GM11168 (cell line): ENCODE data around the gene CXCL11.
"Not testable (repeated sequence)": the region's sequence is repeated elsewhere in the genome, so short reads cannot be mapped to it uniquely, and the experiment has no call there.

Experiments used
- in situ Hi-C: fragments of 300-500 bp; cut with MboI; formaldehyde crosslinking; loops from one replicate; pipeline ENCODE4 v1.12.0; 2022; ENCODE audit warnings: low sequenced_read_pairs; ENCODE audit not compliant: unreplicated experiment

Gene CXCL11

GRCh38 chr4:76035799-76036380 is at the start of gene CXCL11:
TSS of gene CXCL11 (minus strand) at chr4:76036070. CDS start at chr4:76035987, 83 bp downstream.
- in situ Hi-C loops: no loop called here

DNA sequence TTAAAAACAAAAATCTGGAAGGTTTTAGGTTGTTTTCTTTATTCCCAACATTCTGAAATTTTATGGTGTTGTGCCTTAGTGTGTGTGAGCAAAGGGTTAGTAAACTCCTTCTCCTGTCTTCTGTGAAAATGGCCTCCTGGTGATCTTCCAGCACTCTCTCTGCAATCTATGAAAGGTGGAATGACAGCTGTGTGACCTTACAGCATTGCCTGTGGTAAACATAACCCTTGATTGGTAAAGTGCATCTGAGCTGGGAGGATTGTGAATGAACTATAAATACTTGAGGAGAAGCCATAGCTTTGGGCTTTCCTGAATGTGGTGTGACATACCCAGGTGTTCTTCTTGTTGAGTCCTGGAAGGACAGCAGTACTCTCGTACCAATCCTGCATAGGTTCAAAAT is 48.7 kb upstream of the CXCL11 start:
- in situ Hi-C loops: no loop called here

DNA sequence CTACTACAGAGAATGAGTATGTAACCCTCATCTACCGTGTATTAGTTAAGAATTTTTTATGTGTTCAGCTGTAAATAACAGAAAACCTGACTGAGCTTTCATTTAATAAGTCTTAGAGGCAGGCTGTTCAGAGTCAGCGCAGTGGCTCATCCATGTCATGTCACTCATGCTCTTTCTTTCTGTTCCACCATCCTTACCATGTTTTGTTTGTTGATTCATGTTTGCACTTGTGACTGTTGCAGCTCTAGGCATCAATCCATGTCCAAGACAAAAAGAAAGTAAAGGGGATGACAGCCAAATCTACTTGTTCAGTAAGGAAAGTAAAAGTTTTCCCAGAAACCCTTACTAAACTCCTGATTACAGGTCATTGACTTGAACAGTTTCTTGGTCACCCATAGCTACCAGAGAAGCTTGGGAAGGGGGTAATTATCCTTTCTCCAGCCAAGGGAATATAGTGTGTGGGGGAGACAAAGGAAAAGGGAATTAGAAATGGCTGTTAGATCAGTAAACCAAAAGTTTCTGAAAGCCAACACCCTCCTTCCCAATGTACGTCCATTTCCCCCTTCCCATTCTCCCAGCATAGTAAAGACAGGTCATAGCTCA is 47.6 kb upstream of the CXCL11 start:
- in situ Hi-C loops: no loop called here

DNA sequence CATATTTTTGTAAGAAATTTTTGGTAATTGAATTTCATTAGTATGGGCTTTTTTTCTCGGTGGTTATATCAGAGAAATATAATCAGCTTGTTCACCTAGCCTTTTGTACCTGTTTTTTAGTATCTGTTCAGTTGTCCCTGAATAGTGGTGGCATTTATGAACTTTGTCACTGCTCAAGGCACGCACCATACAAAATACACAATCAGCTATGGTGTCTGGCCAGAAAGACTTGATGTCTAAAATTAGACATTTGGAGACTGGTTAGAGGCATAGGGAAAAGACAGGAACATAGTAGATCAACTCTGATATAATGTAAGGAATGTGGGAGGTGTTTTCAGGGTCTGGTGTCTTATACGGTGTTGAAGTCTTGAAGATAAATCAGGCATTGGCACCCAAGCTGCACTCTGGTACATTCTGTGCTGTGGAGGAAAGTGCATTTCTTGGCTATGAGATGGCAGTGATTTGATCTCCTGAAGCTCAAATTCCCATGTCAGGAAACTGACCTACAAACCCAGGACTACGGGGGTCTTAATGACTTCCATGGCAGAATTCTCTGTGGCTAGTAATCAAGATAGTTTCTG is 42.3 kb upstream of the CXCL11 start:
- in situ Hi-C loops: no loop called here

GRCh38 chr4:76074993-76075600 is 39.2 kb upstream of the CXCL11 start:
- in situ Hi-C loops: no loop called here

- in situ Hi-C loops: no loop called here
Measured at GRCh38 chr4:76074468-76074867, 38.6 kb upstream of the CXCL11 start, which contains the start of gene ART3. TSS of gene ART3 (plus strand) at chr4:76074709. CDS start at chr4:76075890, 1,181 bp downstream.

- in situ Hi-C loops: no loop called here
Measured at GRCh38 chr4:76072760-76073159, 36.9 kb upstream of the CXCL11 start.

DNA sequence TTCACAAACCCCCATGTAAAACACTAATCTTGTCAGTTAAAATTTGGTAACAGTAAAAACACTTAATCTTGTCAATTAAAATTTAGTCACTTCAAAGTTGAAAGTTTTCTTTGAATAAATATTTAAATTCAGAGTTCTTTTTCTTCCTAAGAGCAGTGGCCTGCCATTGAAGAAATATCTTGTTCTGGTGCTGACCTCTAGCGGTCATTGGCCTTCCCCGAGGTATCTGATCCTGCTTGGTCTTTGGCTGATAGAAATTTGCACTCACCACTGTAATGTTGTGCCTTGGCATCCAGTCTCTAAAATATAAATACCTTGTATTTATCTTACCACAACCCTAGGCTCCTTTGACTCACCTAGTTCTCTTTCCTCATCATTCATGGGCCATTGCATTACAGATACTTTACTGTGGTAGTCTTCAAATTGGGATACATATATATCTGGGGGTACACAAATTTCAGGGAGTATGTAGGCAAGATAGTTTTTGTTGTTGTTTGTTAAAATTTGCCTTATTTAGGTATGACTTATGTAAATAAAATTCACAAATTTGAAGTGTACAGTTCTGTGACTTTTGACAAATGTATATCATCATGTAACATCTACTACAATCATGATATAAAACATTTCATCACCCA is 31.9 kb upstream of the CXCL11 start:
- in situ Hi-C loops: loop anchor here (5.0 to 10.0 kb wide), 2 partner anchors 75 to 163 kb away; partner anchors contain the start of genes PPEF2 and SDAD1

DNA sequence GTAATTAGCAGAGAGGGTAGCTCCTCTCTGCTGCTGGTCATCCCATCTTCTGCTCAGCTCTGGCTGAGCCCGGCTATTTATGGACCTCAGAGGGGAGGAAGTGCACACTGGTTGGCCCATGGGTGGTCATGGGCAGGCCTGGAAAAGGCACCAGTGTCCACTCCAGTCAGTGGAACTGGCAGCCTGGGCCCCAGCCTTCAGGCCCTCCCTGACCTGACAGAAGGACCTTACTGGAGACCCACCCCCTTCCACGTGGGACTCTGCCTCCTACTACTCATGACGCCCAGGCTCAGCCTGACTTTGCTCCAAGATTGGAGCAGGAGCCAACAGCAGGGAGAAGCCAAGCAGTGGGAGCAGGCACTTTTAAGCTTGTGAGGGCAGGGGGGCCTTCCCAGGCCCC is 30.7 kb upstream of the CXCL11 start:
- in situ Hi-C loops: loop anchor here (5.0 to 10.0 kb wide), 2 partner anchors 74 to 162 kb away; partner anchors contain the start of genes PPEF2 and SDAD1

DNA sequence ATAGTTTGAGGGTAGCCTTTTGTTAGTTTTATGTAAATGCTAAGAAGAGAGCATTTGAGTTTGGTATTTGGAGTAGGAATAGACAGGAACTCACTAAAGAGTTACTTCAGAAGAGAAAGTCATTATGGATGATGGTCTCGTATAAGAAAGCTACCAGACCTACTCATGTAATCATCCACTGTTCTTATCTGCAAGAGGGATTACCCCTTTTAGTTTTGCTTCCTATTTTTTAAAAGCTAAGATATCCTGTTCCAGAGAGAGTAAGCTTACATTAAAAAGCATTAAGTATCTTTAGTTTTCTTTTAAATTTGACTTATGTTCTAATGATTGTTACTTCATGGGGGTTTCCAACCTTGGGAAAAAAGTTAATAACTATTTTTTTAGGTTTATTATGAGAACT is 26.1 kb upstream of the CXCL11 start:
- in situ Hi-C loops: loop anchor here (10.0 kb wide), 1 partner anchor 157 kb away; the partner anchor contains the start of gene PPEF2

DNA sequence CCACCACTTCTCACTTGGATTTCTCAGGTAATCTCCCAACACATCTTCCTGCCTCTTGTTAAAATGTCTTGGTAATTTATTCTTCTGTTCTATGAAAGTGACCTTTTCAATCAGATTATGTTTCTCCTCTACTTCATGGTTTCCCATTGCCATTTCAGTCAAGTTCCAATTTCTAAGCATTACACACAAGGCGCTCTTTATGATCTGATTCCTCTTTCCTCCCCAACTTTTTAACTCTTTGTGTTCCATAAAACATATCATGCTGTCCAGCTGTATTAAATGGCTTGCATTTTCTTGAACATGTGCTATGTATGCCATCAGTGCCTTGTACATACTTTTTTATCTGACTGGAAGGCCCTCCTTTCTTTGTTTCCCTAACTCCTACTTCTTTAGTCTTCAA is 25.6 kb upstream of the CXCL11 start:
- in situ Hi-C loops: loop anchor here (10.0 kb wide), 1 partner anchor 157 kb away; the partner anchor contains the start of gene PPEF2

DNA sequence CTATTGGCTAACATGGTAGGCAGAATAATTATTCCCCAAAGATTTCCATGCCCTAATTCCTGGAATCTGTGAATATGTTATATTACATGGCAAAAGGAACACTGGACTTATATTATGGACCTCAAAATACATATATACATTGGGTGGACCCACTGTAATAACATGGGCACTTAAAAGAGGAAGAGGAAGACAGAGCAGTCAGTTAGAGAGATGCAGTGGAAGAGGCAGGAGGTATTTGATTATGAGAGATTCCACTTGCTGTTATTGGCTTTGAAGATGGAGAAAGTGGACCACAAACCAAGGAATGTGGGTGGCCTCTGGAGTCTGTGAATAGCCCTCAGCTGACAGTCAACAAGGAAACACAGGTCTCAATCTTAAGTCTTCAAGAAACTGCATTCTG is 24.6 kb upstream of the CXCL11 start:
- in situ Hi-C loops: loop anchor here (10.0 kb wide), 1 partner anchor 156 kb away; the partner anchor contains the start of gene PPEF2

GRCh38 chr4:76059750-76060149 is 23.9 kb upstream of the CXCL11 start:
- in situ Hi-C loops: loop anchor here (10.0 kb wide), 1 partner anchor 155 kb away; the partner anchor contains the start of gene PPEF2

- in situ Hi-C loops: no loop called here
Measured at GRCh38 chr4:76058888-76059426, 23.1 kb upstream of the CXCL11 start.

DNA sequence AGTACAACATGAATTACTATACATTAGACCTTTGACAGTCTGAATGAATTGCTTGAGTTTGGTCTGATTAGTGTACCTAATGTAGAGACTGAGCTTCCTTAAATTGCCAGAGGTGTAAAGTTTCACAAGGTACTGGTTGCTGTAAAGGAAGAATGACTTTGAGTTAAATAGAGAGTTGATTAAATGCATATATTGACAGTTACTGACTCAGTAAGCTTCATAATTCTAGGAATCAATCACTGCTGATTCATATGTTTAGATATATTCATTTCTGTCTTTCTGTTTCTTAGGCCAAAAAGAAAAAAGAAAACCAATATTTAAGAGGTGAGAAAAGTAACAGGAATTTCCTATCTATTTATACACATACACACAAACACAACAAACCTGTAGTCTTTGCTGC is 22.4 kb upstream of the CXCL11 start:
- in situ Hi-C loops: no loop called here

- in situ Hi-C loops: no loop called here
Measured at GRCh38 chr4:76055421-76055820, 19.6 kb upstream of the CXCL11 start.

GRCh38 chr4:76055016-76055415 is 19.1 kb upstream of the CXCL11 start:
- in situ Hi-C loops: no loop called here

DNA sequence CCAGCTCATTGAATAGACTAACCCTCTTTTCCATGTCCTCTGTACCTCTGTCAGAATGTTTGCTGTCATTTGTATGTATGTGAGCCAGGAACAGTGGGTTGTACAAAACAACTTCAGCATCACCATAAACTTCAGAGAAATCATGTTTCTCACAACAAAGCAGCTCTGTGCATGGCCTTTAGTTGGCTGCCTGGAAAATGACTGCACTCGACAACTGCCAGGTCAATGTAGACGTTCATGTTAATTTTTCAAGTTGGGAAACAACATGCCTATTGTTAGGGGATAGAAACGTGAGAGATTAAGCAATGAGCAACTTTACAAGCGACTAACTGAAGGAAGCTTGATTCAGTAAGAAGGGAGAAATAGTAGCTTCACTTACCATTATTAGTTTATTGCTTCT is 17.9 kb upstream of the CXCL11 start:
- in situ Hi-C loops: no loop called here

- in situ Hi-C loops: not testable (repeated sequence)
Measured at GRCh38 chr4:76050560-76051050, 14.7 kb upstream of the CXCL11 start.

GRCh38 chr4:76049860-76050416 is 14.1 kb upstream of the CXCL11 start:
- in situ Hi-C loops: not testable (repeated sequence)
